Natural killer cell (primary cell): ENCODE measurements around the gene SLC23A2. TPM values are rescaled to one million over a fixed set of nuclear protein-coding genes. Genes with fewer than 3 reads are reported as not detected.
"Not testable (repeated sequence)": the region's sequence is repeated elsewhere in the genome, so short reads cannot be mapped to it uniquely, and the experiment has no call there.

ENCODE experiments used
- ATAC-seq, 3 donors: fragments of 150-1000 bp in 2 of 3; fragments of 200-7000 bp in 1 of 3; cut with Tn5 transposase; 1 replicate in 1 of 3; 2 replicates in 2 of 3; pipeline ENCODE4 v1.10.0; 2021; ENCODE audit warnings: mild to moderate bottlenecking in 2 of 3, moderate library complexity in 2 of 3
- DNase-seq, 2 donors: peaks; one replicate each; pipeline versions ENCODE4 v3.0.0 to v3.0.0-alpha.2; 2013 to 2021; ENCODE audit warnings: mixed read lengths in 1 of 2
- H3K27ac ChIP-seq: one replicate; pipeline ENCODE4 v1.5.1; 2013; ENCODE audit warnings: mild to moderate bottlenecking, low read length
- H3K27me3 ChIP-seq: one replicate; pipeline ENCODE4 v1.6.1; 2013; ENCODE audit warnings: low read length; ENCODE audit not compliant: control insufficient read depth, insufficient read depth
- H3K36me3 ChIP-seq: one replicate; pipeline ENCODE4 v1.6.1; 2013; ENCODE audit warnings: low read length; ENCODE audit not compliant: control insufficient read depth, insufficient read depth
- H3K4me1 ChIP-seq: one replicate; pipeline ENCODE4 v1.6.1; 2013; ENCODE audit warnings: low read length; ENCODE audit not compliant: control insufficient read depth, insufficient read depth
- H3K4me3 ChIP-seq: one replicate; pipeline ENCODE4 v1.5.1; 2013; ENCODE audit warnings: low read length
- H3K9me3 ChIP-seq: one replicate; pipeline ENCODE4 v1.6.1; 2013; ENCODE audit warnings: low read length; ENCODE audit not compliant: control insufficient read depth, insufficient read depth
- H3K27ac Mint-ChIP-seq, 2 donors: one replicate each; pipeline ENCODE4 v1.8.0; 2022; ENCODE audit warnings: mild to moderate bottlenecking in 2 of 2, mixed read lengths in 2 of 2, moderate library complexity in 1 of 2
- H3K27me3 Mint-ChIP-seq, 2 donors: one replicate each; pipeline ENCODE4 v1.8.0; 2022; ENCODE audit warnings: low read depth in 2 of 2, mixed read lengths in 2 of 2
- H3K36me3 Mint-ChIP-seq: one replicate; pipeline ENCODE4 v1.8.0; 2022; ENCODE audit warnings: mixed read lengths
- H3K4me1 Mint-ChIP-seq, 2 donors: one replicate each; pipeline ENCODE4 v1.8.0; 2022; ENCODE audit warnings: mixed read lengths in 2 of 2
- H3K4me3 Mint-ChIP-seq: one replicate; pipeline ENCODE4 v1.8.0; 2022; ENCODE audit warnings: mild to moderate bottlenecking, moderate library complexity, mixed read lengths
- H3K9me3 Mint-ChIP-seq, 2 donors: one replicate each; pipeline ENCODE4 v1.8.0; 2022; ENCODE audit warnings: mixed read lengths in 2 of 2
- WGBS: methylation state at CpG from one replicate; pipeline ENCODE4 v1.1.7; 2013; ENCODE audit warnings: missing lambda C conversion rate; ENCODE audit not compliant: insufficient coverage; 5-methylcytosine and 5-hydroxymethylcytosine counted together
- intact Hi-C: fragments of 100-400 bp; cut with micrococcal nuclease; formaldehyde crosslinking; loops from one replicate; pipeline ENCODE4 v1.14.2; 2022
- total RNA-seq, 4 donors: library from RNA; stranded (reverse); fragments of 120-200 nt in 1 of 4; gene quantifications; one replicate each; pipeline versions ENCODE4 v1.2.3 to v1.2.4, GENCODE V29; 2013 to 2022
- TF ChIP-seq, protein P1 (sequence below): fragments of 200-600 bp; IDR thresholded peaks from one replicate; pipeline ENCODE4 v1.8.0; 2022; ENCODE audit warnings: antibody characterized with exemption

The SLC23A2 gene
- total RNA-seq, 3 donors from 2014 or later (not counting 1 experiment from before 2014, with no cell fraction given): 21.8 to 31.5 (median 26.0) TPM

DNA sequence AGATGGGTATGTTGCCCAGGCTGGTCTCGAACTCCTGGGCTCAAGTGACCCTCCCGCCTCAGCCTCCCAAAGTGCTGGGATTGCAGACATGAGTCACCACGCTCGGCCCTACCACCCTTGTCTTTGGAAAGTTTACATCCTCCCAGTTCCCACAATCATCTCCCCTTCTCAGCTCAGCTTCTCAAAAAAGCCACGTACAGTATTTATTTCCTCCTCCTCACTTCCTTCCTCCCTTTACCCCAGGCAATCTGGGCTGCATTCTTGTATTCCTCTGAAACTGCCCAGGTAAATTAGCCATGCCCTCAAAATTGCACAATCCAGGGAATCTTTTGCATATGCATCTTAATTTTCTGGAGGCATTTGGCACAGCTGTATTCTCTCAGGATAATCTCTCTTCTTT lies 7.4 kb upstream of the SLC23A2 start:
- H3K27ac Mint-ChIP-seq: peak overlapping the region in 1 of 2 donors; percentile 5
- H3K4me3 ChIP-seq: no peak overlapping the region
- ATAC-seq (no peak), DNase-seq (no peak)
- no peaks in the 10 kb centered on the region for H3K9me3 Mint-ChIP-seq
- H3K4me1 Mint-ChIP-seq: peaks cover 8 to 12% of the 10 kb centered on the region in 2 donors
- H3K27me3 Mint-ChIP-seq: peaks cover 0 to 4% of the 10 kb centered on the region in 2 donors
- H3K9me3 ChIP-seq: no peaks in the 10 kb centered on the region
- no peak overlapping the region for H3K4me3 Mint-ChIP-seq
- intact Hi-C loops: no loop called here
- H3K4me1 ChIP-seq: peaks cover 5% of the 10 kb centered on the region
- WGBS: 22% methylated on average over 5 of the region's 5 CpGs
- H3K27ac ChIP-seq: no peak overlapping the region
- TF ChIP-seq, protein P1, sequence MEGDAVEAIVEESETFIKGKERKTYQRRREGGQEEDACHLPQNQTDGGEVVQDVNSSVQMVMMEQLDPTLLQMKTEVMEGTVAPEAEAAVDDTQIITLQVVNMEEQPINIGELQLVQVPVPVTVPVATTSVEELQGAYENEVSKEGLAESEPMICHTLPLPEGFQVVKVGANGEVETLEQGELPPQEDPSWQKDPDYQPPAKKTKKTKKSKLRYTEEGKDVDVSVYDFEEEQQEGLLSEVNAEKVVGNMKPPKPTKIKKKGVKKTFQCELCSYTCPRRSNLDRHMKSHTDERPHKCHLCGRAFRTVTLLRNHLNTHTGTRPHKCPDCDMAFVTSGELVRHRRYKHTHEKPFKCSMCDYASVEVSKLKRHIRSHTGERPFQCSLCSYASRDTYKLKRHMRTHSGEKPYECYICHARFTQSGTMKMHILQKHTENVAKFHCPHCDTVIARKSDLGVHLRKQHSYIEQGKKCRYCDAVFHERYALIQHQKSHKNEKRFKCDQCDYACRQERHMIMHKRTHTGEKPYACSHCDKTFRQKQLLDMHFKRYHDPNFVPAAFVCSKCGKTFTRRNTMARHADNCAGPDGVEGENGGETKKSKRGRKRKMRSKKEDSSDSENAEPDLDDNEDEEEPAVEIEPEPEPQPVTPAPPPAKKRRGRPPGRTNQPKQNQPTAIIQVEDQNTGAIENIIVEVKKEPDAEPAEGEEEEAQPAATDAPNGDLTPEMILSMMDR: no peak
- no peaks in the 10 kb centered on the region for H3K27me3 ChIP-seq
- no peaks in the 10 kb centered on the region for H3K36me3 ChIP-seq
- H3K36me3 Mint-ChIP-seq: no peaks in the 10 kb centered on the region

DNA sequence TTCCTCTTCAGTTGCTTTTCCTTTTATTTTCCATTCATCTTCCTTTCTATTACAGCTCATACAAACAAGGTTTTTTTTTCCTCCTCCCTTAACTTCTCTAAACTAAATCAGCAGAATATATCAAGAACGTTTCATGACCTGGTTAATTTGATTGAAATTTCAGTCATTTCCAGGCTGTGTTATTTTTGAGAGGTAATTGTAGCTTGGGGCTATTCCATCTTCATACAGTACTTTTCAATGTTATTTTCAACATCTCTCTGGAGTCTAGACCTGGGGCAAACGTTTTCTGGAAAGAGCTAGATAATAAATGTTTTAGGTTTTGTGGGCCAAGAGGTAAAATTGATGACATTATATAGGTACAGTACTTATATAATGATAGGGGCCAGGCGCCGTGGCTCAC lies 4.0 kb upstream of the SLC23A2 start:
- Mint-ChIP-seq H3K27me3 (peaks cover 0 to 4% of the 10 kb centered on the region in 2 donors), H3K4me1 (peaks cover 17 to 24% of the 10 kb centered on the region in 2 donors), H3K27ac (no peak overlapping the region), H3K9me3 (no peaks in the 10 kb centered on the region), H3K36me3 (no peaks in the 10 kb centered on the region), H3K4me3 (no peak overlapping the region)
- no peaks in the 10 kb centered on the region for H3K36me3 ChIP-seq
- ATAC-seq (no peak), DNase-seq (no peak)
- no peak overlapping the region for H3K4me3 ChIP-seq
- peaks cover 17% of the 10 kb centered on the region for H3K4me1 ChIP-seq
- no peaks in the 10 kb centered on the region for H3K27me3 ChIP-seq
- intact Hi-C loops: no loop called here
- WGBS: 94% methylated on average over 3 of the region's 4 CpGs
- no peak overlapping the region for H3K27ac ChIP-seq
- TF ChIP-seq, protein P1: no peak
- no peaks in the 10 kb centered on the region for H3K9me3 ChIP-seq

DNA sequence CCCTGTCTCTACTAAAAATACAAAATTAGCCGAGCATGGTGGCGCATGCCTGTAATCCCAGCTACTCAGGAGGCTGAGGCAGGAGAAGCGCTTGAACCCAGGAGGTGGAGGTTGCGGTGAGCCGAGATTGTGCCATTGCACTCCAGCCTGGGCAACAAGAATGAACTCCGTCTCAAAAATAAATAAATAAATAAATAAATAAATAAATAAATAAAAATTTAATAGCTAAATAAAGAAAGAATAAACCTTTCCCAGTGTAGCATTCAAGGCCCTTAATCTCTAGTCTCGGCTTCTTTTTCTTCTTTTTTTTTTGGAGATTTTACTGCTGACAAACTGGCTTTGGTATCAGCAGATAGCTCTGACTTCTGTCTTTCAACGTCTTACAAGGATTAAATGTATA lies 3.5 kb upstream of the SLC23A2 start:
- peaks cover 22 to 29% of the 10 kb centered on the region in 2 donors for H3K4me1 Mint-ChIP-seq
- intact Hi-C loops: loop anchor here (5.0 kb wide), 1 partner anchor 32 kb away; no protein-coding TSS in a partner anchor
- DNase-seq, H3K4me3 Mint-ChIP-seq, H3K4me3 ChIP-seq, ATAC-seq, H3K27ac Mint-ChIP-seq, H3K27me3 Mint-ChIP-seq, H3K27me3 ChIP-seq, H3K9me3 ChIP-seq, H3K36me3 Mint-ChIP-seq, H3K27ac ChIP-seq, H3K36me3 ChIP-seq, H3K9me3 Mint-ChIP-seq: not testable (repeated sequence)
- WGBS: 100% methylated on average over 5 of the region's 8 CpGs
- peaks cover 22% of the 10 kb centered on the region for H3K4me1 ChIP-seq

DNA sequence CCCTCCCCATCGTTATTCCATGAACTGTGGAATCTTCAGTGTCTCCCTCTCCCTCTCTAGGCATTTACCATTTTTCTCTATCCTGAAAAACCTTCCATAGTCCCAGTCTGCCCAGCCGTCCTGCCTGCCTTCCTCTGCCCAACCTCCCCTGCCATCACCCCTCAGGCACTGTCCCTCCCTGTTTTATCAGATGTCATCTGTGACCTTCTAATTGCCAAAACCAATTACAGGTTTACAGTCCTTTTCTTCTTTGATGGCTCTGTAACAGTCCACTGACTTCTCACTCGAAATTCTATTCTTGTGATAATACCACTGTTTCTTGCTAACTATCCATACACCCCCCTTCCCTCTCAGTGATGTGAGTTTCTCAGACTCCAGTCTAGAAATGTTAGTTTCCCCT lies 2.3 kb upstream of the SLC23A2 start:
- Histone ChIP-seq H3K4me3 (no peak overlapping the region), H3K27me3 (no peaks in the 10 kb centered on the region), H3K4me1 (peaks cover 23% of the 10 kb centered on the region), H3K27ac (no peak overlapping the region), H3K36me3 (no peaks in the 10 kb centered on the region), H3K9me3 (no peaks in the 10 kb centered on the region)
- Mint-ChIP-seq H3K27ac (peak overlapping the region in 1 of 2 donors; percentile 47), H3K9me3 (no peaks in the 10 kb centered on the region), H3K4me1 (peaks cover 20 to 25% of the 10 kb centered on the region in 2 donors), H3K27me3 (no peaks in the 10 kb centered on the region), H3K36me3 (no peaks in the 10 kb centered on the region), H3K4me3 (peak overlapping the region; percentile 50)
- 90% methylated on average over 3 of the region's 3 CpGs for WGBS
- ATAC-seq: no peak
- DNase-seq: no peak
- intact Hi-C loops: loop anchor here (5.0 kb wide), 1 partner anchor 34 kb away; no protein-coding TSS in a partner anchor
- TF ChIP-seq, protein P1: no peak
